ENCODE results near the gene CFAP73. TPM values are rescaled to one million over a fixed set of nuclear protein-coding genes. Genes with fewer than 3 reads are reported as not detected.

Gene CFAP73
- total RNA-seq, 1 donor from 2014 or later: 0.34 TPM

- intact Hi-C loops (cut with micrococcal nuclease): no loop called here
Observed at GRCh38 chr12:113119980-113120669, 29.4 kb upstream of the CFAP73 start.

GRCh38 chr12:113120670-113121370 lies 28.7 kb upstream of the CFAP73 start:
- intact Hi-C loops (cut with micrococcal nuclease): no loop called here

- intact Hi-C loops (cut with micrococcal nuclease): no loop called here
Observed at GRCh38 chr12:113127791-113128199, 21.7 kb upstream of the CFAP73 start.

GRCh38 chr12:113128802-113129663 lies 20.5 kb upstream of the CFAP73 start:
- intact Hi-C loops (cut with micrococcal nuclease): no loop called here

- intact Hi-C loops (cut with micrococcal nuclease): no loop called here
Observed at GRCh38 chr12:113129664-113130456, 19.7 kb upstream of the CFAP73 start.

GRCh38 chr12:113130457-113131135 lies 18.9 kb upstream of the CFAP73 start:
- intact Hi-C loops (cut with micrococcal nuclease): no loop called here

- intact Hi-C loops (cut with micrococcal nuclease): no loop called here
Observed at GRCh38 chr12:113131556-113131955, 18.0 kb upstream of the CFAP73 start.

GRCh38 chr12:113133036-113133435 lies 16.5 kb upstream of the CFAP73 start:
- intact Hi-C loops (cut with micrococcal nuclease): no loop called here

GRCh38 chr12:113133666-113134065 lies 15.9 kb upstream of the CFAP73 start:
- intact Hi-C loops (cut with micrococcal nuclease): no loop called here

GRCh38 chr12:113134071-113134470 lies 15.5 kb upstream of the CFAP73 start:
- intact Hi-C loops (cut with micrococcal nuclease): no loop called here

- intact Hi-C loops (cut with micrococcal nuclease): no loop called here
Observed at GRCh38 chr12:113134521-113134951, 15.0 kb upstream of the CFAP73 start.

- intact Hi-C loops (cut with micrococcal nuclease): loop anchor here (2.0 to 5.0 kb wide), 2 partner anchors 17 to 47 kb away; no protein-coding TSS in a partner anchor
Observed at GRCh38 chr12:113135178-113136127, 14.1 kb upstream of the CFAP73 start, which contains the start of gene RASAL1. Gene RASAL1 (minus strand): TSS chr12:113135761. CDS start chr12:113135462, 299 bp downstream.

- intact Hi-C loops (cut with micrococcal nuclease): loop anchor here (2.0 to 5.0 kb wide), 2 partner anchors 16 to 46 kb away; no protein-coding TSS in a partner anchor
Observed at GRCh38 chr12:113136128-113136989, 13.2 kb upstream of the CFAP73 start.

GRCh38 chr12:113136990-113137511 lies 12.5 kb upstream of the CFAP73 start:
- intact Hi-C loops (cut with micrococcal nuclease): loop anchor here (2.0 to 5.0 kb wide), 2 partner anchors 16 to 45 kb away; no protein-coding TSS in a partner anchor

GRCh38 chr12:113137861-113138783 lies 11.4 kb upstream of the CFAP73 start:
- intact Hi-C loops (cut with micrococcal nuclease): loop anchor here (2.0 to 5.0 kb wide), 2 partner anchors 15 to 44 kb away; no protein-coding TSS in a partner anchor

GRCh38 chr12:113138826-113139225 lies 10.7 kb upstream of the CFAP73 start:
- intact Hi-C loops (cut with micrococcal nuclease): loop anchor here (5.0 kb wide), 1 partner anchor 43 kb away; no protein-coding TSS in a partner anchor
